Testis (tissue), 3 donors: Measurements from ENCODE around the gene COL23A1. TPM values are rescaled to one million over a fixed set of nuclear protein-coding genes. Genes with fewer than 3 reads are reported as not detected.

Source experiments
- DNase-seq: peaks from one replicate; pipeline ENCODE4 v3.0.0-alpha.2; 2019
- H3K27ac ChIP-seq, 2 donors: fragments of 200-600 bp; sonication (generic); one replicate each; pipeline ENCODE4 v1.5.1; 2019
- H3K27me3 ChIP-seq: fragments of 200-600 bp; sonication (generic); one replicate; pipeline ENCODE4 v1.5.1; 2019
- H3K36me3 ChIP-seq: fragments of 200-600 bp; sonication (generic); one replicate; pipeline ENCODE4 v1.5.1; 2017; ENCODE audit warnings: low read depth; ENCODE audit errors: missing control alignments
- H3K4me1 ChIP-seq: fragments of 200-600 bp; sonication (generic); one replicate; pipeline ENCODE4 v1.5.1; 2019
- H3K4me3 ChIP-seq, 2 donors: fragments of 200-600 bp; sonication (generic); one replicate each; pipeline ENCODE4 v1.5.1; 2017 to 2019
- H3K9me3 ChIP-seq: fragments of 200-600 bp; sonication (generic); one replicate; pipeline ENCODE4 v1.5.1; 2017
- CTCF ChIP-seq, 3 experiments: fragments of 450-650 bp in 2 of 3; fragments of 200-600 bp in 1 of 3; sonication (generic) in 1 of 3; IDR thresholded peaks; one replicate each; pipeline ENCODE4 v1.5.1; 2016 to 2019; ENCODE audit warnings: antibody characterized with exemption in 3 of 3, mild to moderate bottlenecking in 2 of 3, moderate library complexity in 1 of 3
- POLR2A ChIP-seq: fragments of 450-650 bp; IDR thresholded peaks from one replicate; pipeline ENCODE4 v1.6.1; 2017; ENCODE audit warnings: antibody characterized with exemption, mild to moderate bottlenecking, moderate library complexity
- WGBS, 2 donors: methylation state at CpG; one replicate each; pipeline ENCODE4 v1.1.5; 2018; 5-methylcytosine and 5-hydroxymethylcytosine counted together
- intact Hi-C: fragments of 100-400 bp; cut with DNase I; formaldehyde crosslinking; loops from one replicate; pipeline ENCODE4 v1.15.1; 2023; ENCODE audit warnings: low total_unique reads
- polyA plus RNA-seq: library from polyadenylated mRNA; stranded (reverse); fragments of 350-450 nt; fragmentation: Illumina TruSeq; extraction: RNeasy Lipid Tissue Mini Kit (QIAGEN cat#74804); gene quantifications from one replicate; pipeline ENCODE4 v1.2.3, GENCODE V29; 2014; ENCODE audit warnings: low read depth, low replicate concordance; ENCODE audit not compliant: insufficient read depth
- small RNA-seq, 2 donors: library from RNA; depleted of rRNA; stranded (forward); fragments of <200 nt; gene quantifications; one replicate each; pipeline ENCODE3, GENCODE V24; 2016
- total RNA-seq, 2 donors: library from RNA; depleted of rRNA; stranded (reverse); fragments of >200 nt; gene quantifications; one replicate each; pipeline ENCODE4 v1.2.3, GENCODE V29; 2016

The COL23A1 gene
- total and polyA plus RNA-seq, 3 donors from 2014 or later, result 4.3 to 5.5 (median 5.0) TPM

- H3K27ac ChIP-seq, result no peak overlapping the region
- H3K36me3 ChIP-seq, result no peaks in the 10 kb centered on the region
- no peaks in the 10 kb centered on the region for H3K27me3 ChIP-seq
- no peaks in the 10 kb centered on the region for H3K9me3 ChIP-seq
- H3K4me1 ChIP-seq, result no peaks in the 10 kb centered on the region
- TF ChIP-seq POLR2A, result no peak
- TF ChIP-seq CTCF (IDR thresholded peaks at IDR 0.05), result no peak
- no peak for DNase-seq
- WGBS, 2 donors, result 39 to 52% methylated on average over 2 of the region's 2 CpGs
- intact Hi-C loops, result no loop called here
- H3K4me3 ChIP-seq, result no peak overlapping the region
These were observed 397.9 kb downstream of the COL23A1 start for GRCh38 chr5:178192244-178192643.

DNA sequence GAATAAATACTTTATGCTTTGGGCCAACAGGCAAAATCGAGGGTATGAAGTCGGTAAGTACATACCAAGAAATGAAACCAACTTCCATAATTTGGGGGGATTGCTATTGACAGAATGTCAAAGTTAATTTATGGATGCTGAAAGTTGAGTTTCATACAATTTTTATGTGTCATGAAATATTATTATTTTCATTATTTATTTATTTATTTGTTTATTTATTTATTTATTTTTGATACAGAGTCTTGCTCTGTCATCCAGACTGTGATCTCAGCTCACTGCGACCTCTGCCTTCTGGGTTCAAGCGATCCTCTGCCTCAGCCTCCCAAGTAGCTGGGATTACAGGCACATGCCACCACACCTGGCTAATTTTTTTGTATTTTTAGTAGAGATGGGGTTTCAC, 398.5 kb downstream of the COL23A1 start:
- intact Hi-C loops, result no loop called here
- H3K36me3 ChIP-seq, result no peaks in the 10 kb centered on the region
- no peaks in the 10 kb centered on the region for H3K4me1 ChIP-seq
- H3K27me3 ChIP-seq, result no peaks in the 10 kb centered on the region
- no peak overlapping the region for H3K4me3 ChIP-seq
- 80 to 83% methylated on average over 4 of the region's 4 CpGs for WGBS, 2 donors
- DNase-seq, result no peak
- no peak for TF ChIP-seq POLR2A
- no peak overlapping the region for H3K27ac ChIP-seq
- no peaks in the 10 kb centered on the region for H3K9me3 ChIP-seq

DNA sequence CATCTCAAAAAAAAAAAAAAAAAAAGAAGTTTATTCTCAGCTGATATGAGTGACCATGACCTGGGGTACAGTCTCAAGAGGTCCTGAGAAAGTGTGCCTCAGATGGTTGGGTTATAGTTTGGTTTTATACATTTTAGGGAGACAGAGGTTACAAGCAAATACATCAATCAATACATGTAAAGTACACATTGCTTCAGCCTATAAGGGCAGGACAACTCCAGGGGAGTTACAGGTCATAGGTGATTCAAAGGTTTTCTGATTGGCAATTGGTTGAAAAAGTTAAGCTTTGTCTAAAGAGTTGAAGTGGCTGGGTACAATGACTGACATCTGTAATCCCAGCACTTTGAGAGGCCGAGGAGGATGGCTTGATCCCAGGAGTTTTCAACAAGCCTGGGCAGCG, 400.8 kb downstream of the COL23A1 start:
- Histone ChIP-seq H3K27me3 (no peaks in the 10 kb centered on the region), H3K4me1 (no peaks in the 10 kb centered on the region), H3K4me3 (no peak overlapping the region), H3K36me3 (no peaks in the 10 kb centered on the region), H3K9me3 (no peaks in the 10 kb centered on the region), H3K27ac (no peak overlapping the region)
- TF ChIP-seq POLR2A, result no peak
- TF ChIP-seq CTCF (IDR thresholded peaks at IDR 0.05), result no peak
- no peak for DNase-seq
- WGBS, 2 donors, result 47 to 52% methylated on average over 2 of the region's 2 CpGs
- intact Hi-C loops, result no loop called here

Small RNA genes lying within 50 kb of the gene (small RNA-seq; reads per million reads assigned to genes)
- gene RN7SKP70 (0 reads per million in 2 donors), gene RN7SL646P (0 reads per million in 2 donors)

Other genes starting within 250 kb of the COL23A1 start
- gene CLK4, start 36.7 kb upstream of the COL23A1 start, total RNA-seq, result 10 to 100 TPM; 55.1 to 61.7 TPM
- 29.3 TPM for gene CLK4, start 36.7 kb upstream of the COL23A1 start, polyA plus RNA-seq
- 10 to 100 TPM; 14.2 to 30.0 TPM for gene ZNF354A, start 140.3 kb upstream of the COL23A1 start, total RNA-seq
- 10.5 TPM for gene ZNF354A, start 140.3 kb upstream of the COL23A1 start, polyA plus RNA-seq